Activated T-cell treated with anti-CD3 and anti-CD28 coated beads, Interleukin-2, amount 50 U/mL, for 1 hour (primary cell): ENCODE results near the gene PKD1.

Source experiments
- DNase-seq: peaks from one replicate; pipeline ENCODE4 v3.0.0-alpha.2; 2020

PKD1 gene

GRCh38 chr16:2064368-2064945 lies 71.2 kb downstream of the PKD1 start:
- DNase-seq: no peak

- DNase-seq: no peak
These were observed 71.8 kb downstream of the PKD1 start for GRCh38 chr16:2063861-2064260.

DNA sequence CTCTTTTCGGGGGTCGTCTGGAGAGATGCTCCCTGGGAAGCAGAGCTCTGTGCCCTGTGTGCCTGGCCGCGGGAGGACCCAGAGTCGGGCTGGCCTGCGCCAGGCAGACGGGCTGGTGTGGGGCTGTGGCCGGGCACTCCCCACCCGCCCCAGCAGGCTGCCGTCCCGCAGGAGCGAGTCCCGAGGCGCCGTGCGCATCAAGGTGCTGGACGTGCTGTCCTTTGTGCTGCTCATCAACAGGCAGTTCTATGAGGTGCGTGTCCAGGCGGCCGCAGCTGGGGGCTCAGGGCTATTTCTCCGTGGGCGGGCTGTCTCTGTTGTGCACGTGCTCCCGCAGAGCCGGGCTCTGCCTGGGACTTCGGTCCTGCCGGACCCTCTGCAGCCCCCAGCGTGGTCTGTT lies 72.9 kb downstream of the PKD1 start:
- DNase-seq: no peak

DNA sequence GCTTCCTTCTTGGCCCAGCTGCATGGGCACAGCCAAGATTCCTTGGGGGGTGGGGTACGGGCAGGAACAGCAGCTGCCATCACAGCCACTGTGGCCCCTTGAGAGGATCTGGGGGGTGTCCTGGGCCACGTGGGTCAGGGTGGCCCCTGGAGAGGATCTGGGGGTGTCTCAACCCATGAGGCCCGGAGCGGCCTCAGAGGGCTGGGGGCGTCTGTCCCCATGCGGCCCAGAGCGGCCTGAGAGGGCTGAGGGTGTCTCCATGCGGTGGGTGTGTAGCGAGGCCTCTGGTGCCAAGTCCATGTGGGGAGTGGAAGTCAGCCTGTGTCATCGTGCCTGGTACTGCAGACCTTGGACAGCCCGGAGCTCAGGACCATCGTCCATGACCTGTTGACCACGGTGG lies 74.2 kb downstream of the PKD1 start:
- no peak for DNase-seq

DNA sequence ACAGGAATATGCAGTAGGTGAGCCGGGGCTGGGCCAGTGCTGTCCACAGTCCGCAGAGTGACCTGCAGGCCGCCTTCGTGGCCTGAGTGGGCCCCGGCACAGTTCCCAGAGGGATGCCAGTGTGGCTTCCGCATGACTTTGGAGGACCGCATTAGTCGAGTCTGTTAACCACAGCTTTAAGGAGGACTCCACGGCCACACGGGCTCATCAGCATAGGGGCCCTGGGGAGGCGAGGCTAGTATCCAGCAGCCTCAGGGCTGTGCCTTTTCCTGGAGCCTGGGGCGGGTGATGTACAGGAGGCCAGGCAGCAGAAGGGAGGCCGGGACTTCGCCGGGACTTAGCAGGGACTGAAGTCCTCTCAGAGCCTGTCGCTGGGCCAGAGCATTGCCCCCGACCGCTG lies 74.7 kb downstream of the PKD1 start:
- no peak for DNase-seq

DNA sequence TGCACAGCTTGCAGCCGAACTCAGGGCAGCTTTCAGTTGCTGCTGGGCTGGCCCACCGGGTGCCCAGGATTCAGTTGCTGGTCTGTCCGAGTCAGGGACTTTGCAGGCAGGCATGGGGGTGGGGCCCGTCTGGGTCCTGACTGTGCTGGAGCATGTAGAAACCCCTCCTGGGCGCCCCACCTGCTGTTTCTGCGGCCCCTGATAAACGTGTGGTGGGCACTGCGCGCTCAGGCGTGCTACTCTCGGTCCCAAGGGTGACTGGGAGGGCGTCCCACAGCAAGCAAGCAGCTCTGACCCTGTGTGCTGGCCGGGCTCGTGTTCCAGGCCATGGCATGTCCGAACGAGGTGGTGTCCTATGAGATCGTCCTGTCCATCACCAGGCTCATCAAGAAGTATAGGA lies 75.4 kb downstream of the PKD1 start:
- no peak for DNase-seq

- DNase-seq: no peak
These were observed 76.8 kb downstream of the PKD1 start for GRCh38 chr16:2058872-2059271.

GRCh38 chr16:2058420-2058819 lies 77.3 kb downstream of the PKD1 start:
- no peak for DNase-seq

DNA sequence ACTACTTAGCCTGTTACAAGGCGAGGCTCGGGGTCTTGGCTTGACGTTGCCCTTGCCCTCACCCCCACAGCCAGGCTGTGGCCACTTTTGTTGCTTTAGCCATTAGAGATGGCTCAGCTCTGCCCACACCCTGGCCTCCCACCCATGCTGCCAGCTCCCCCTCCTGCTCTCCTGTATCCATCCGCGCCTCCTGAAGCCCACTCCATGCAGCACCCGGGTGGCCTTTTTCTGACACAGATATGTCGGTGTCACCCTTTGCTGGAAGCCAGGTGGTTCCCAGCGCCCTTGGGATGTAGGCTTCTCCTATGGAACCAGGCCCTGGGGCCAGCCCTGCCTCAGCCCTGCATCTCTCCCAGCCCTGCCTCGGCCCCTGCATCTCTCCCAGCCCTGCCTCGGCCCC lies 78.3 kb downstream of the PKD1 start:
- DNase-seq: no peak

DNA sequence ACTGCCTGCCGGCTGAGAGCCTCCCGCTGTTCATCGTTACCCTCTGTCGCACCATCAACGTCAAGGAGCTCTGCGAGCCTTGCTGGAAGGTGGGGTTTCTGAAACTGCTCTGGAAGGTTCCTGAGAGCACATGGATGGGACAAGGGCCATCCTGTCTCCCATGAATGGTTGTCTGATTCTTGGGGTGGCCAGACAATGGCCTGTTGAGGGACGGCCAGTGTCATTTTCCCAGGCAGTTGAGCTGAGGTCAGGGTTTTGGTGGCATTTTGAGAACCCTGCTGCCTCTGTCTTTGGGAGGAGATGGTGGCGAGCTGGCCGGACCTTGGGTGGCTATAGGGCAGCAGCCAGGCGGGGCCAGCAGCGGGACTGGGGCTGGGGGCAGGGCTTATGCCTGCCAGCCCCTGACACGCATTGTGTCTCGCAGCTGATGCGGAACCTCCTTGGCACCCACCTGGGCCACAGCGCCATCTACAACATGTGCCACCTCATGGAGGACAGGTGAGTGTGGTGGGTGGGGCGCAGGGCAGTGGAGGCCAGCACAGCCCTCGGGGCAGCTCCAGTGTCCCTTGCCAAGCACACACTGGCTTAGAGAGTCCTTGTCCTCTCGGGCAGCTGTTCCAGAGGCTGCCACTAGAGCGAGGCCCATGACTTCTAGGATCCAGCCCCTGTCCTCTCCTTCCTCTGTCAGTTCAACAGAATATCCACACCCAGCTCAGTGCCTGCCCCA lies 78.9 kb downstream of the PKD1 start:
- no peak for DNase-seq

DNA sequence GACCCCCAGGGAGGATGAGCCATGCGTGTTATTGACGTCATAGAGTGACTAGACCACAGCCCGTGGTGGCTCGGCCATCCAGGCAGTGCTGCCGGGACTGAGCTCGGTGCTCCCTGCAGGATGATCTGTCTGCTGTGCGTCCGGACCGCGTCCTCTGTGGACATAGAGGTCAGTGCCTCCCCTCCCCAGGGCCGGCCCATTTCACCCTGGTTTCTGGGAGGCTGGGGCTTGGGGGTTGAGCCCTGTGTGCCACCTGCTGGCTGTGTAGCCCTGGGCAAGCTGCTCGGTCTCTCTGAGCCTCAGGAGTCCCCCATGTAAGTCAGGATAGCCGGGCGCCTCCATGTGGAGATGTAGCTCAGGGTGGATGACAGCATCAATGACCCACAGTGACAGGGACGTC lies 79.6 kb downstream of the PKD1 start:
- no peak for DNase-seq

DNA sequence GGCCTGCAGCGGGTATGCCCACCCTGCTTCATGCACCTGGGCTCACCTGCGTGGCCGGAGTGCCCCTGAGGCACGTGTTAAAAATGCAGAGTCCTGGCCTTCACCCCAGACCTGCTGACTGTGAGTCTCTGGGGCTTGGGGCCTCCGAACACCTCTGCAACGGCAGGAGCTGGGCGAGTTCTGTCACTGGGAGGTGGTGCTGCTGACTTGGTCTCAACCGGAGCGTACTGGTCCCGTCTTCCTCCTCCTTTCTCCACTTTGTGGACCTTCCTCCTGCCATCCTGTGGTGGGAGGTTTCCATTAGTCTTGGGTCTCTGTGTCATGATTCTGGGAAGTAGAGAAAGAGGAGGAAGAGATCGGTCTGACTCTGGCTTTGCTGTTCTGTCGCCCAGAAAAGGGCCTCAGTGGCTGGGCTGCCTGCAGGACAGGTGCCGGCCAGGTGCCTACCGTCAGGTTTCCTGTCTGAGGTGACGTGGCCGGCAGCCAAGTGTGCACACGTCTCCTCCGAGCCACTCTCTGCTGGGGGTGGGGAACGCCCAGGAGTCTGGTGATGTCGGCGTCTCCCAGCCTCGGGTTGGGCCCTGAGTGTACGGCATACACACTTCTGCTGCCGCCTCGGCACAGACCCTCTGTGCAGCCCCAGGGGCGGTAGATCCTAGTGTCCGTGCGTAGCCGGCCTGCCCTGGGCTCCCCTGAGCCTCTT lies 81.0 kb downstream of the PKD1 start:
- no peak for DNase-seq

GRCh38 chr16:2053897-2054296 lies 81.8 kb downstream of the PKD1 start:
- DNase-seq: no peak

GRCh38 chr16:2053211-2053610 lies 82.5 kb downstream of the PKD1 start:
- DNase-seq: no peak

GRCh38 chr16:2048116-2048543 lies 87.6 kb downstream of the PKD1 start:
- DNase-seq: no peak

GRCh38 chr16:2047330-2048115 lies 88.2 kb downstream of the PKD1 start, which contains the start of the genes NTHL1 and TSC2:
NTHL1 (minus strand) TSS chr16:2047834; CDS start chr16:2047823, 11 bp downstream.
TSC2 (plus strand) TSS chr16:2047985; CDS start chr16:2048616, 631 bp downstream.
- peak; percentile 92 for DNase-seq

GRCh38 chr16:2046893-2047329 lies 88.8 kb downstream of the PKD1 start:
- no peak for DNase-seq

GRCh38 chr16:2045965-2046892 lies 89.5 kb downstream of the PKD1 start:
- DNase-seq: no peak

GRCh38 chr16:2044541-2044940 lies 91.2 kb downstream of the PKD1 start:
- DNase-seq: no peak

DNA sequence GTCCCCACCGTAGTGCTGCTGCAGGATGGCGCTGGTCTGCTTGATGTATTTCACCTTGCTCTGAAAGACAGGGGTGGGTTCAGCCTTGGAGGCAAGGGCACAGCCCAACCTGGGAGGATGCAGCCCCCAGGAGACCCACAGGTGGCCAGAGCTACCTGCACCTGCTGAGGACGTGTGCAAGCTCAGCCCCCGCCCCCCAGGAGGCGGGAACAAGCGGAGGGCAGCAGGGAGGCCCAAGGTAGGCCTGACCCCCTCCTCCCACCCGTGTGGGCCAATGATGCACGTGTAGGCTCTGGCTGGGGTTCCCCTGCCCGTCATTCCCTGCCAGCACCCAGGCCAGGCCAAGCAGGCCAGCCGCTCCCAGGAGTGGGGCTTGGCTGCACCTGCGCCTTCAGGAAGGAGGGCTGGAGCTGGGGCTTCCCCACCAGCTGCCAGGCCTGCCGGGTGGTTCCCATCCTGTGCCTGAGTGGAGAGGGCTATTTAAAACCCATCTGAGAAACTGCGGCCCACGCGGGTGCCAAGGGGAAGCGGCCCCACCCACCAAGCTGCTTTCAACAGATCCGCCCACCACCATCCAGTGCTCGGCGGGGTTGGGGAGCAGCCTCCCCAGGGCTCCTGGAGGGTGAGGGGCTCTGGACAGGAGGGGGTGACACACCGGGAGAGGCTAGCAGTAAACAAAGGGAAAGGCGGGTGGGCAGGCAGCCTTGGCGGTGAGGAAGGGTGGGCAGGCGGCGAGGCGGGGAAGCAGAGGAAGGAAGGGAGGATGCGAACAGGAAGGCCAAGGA lies 91.8 kb downstream of the PKD1 start:
- no peak for DNase-seq

DNA sequence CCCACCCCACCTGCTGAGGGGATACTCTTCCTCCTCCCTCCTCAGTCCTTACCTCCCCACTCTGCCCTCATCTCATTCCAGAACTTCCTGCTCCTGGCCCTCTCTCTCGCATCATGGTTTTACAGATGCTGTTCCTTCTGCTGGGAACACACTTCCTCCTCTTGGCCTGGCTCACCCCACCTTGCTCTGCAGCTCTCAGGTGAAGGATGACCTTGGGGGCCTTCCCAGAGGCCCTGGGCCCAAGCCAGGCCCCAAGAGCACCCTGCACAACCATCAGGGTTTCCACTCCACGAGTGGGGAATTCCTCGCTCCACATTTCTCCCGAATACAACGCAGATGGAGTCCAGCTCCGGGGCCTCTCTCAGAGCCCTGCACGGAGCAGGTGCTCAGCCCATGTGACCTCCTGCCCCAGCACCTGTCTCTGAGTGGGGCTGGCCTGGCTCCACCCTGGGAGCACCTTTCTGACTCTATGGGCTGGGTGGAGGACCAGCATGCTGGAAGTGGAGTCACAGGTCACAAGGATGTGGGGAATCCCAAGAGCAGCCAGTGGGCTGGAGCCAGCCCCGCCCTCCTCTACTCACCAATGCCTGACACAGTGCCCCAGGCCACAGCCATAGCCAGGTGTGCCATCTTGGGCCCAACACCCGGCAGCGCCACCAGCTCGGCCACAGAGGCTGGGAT lies 92.6 kb downstream of the PKD1 start:
- DNase-seq: no peak
